H1 (cell line): ENCODE measurements around the gene SPI1. TPM values are rescaled to one million over a fixed set of nuclear protein-coding genes. Genes with fewer than 3 reads are reported as not detected.

ENCODE experiments used
- ASH2L ChIP-seq: fragments of 200-600, 300-600 bp; sonication (generic); IDR thresholded peaks from one replicate; pipeline ENCODE4 v1.7.1; 2017; ENCODE audit warnings: low read length
- ATF2 ChIP-seq: IDR thresholded peaks from 2 replicates; pipeline ENCODE4 v1.6.1; 2012; ENCODE audit warnings: low read length, inconsistent platforms
- BACH1 ChIP-seq: IDR thresholded peaks from 2 replicates; pipeline ENCODE4 v1.6.1; 2012; ENCODE audit warnings: low read length, improper control_type of control experiment
- BRCA1 ChIP-seq: IDR thresholded peaks from 2 replicates; pipeline ENCODE4 v1.6.1; 2012; ENCODE audit warnings: low read depth, low read length, improper control_type of control experiment
- CEBPB ChIP-seq: IDR thresholded peaks from 2 replicates; pipeline ENCODE4 v1.6.1; 2012; ENCODE audit warnings: low read depth, low read length
- CREB1 ChIP-seq: IDR thresholded peaks from 2 replicates; pipeline ENCODE4 v1.6.1; 2012; ENCODE audit warnings: inconsistent platforms
- CTCF ChIP-seq, 3 experiments: IDR thresholded peaks; 1 replicate in 2 of 3; 2 replicates in 1 of 3; pipeline versions ENCODE4 v1.5.1 to v1.6.1; 2011; ENCODE audit warnings: low read length in 3 of 3, mild to moderate bottlenecking in 3 of 3, inconsistent platforms in 2 of 3, low read depth in 1 of 3, moderate library complexity in 1 of 3; ENCODE audit not compliant: insufficient read depth in 1 of 3; ENCODE audit errors: control extremely low read depth in 1 of 3
- EGR1 ChIP-seq: IDR thresholded peaks from 2 replicates; pipeline ENCODE4 v1.6.1; 2011; ENCODE audit warnings: low read depth, low read length, borderline replicate concordance
- FOSL1 ChIP-seq: IDR thresholded peaks from 2 replicates; pipeline ENCODE4 v1.6.1; 2011; ENCODE audit warnings: mild to moderate bottlenecking, low read depth, low read length, moderate library complexity; ENCODE audit not compliant: insufficient read depth
- GTF2F1 ChIP-seq: IDR thresholded peaks from 2 replicates; pipeline ENCODE4 v1.6.1; 2012; ENCODE audit warnings: low read depth, low read length, improper control_type of control experiment, borderline replicate concordance
- JUN ChIP-seq: IDR thresholded peaks from 2 replicates; pipeline ENCODE4 v1.6.1; 2011; ENCODE audit warnings: low read depth, mild to moderate bottlenecking, improper control_type of control experiment, low read length
- KDM5A ChIP-seq: fragments of 200-600 bp; IDR thresholded peaks from 2 replicates; pipeline ENCODE4 v1.7.1; 2012; ENCODE audit warnings: mild to moderate bottlenecking, low read length, inconsistent platforms, mixed read lengths
- MAX ChIP-seq: IDR thresholded peaks from 2 replicates; pipeline ENCODE4 v1.6.1; 2012; ENCODE audit warnings: inconsistent platforms
- POLR2A ChIP-seq, 2 experiments: IDR thresholded peaks; 1 replicate in 1 of 2; 2 replicates in 1 of 2; pipeline ENCODE4 v1.6.1; 2011; ENCODE audit warnings: low read depth in 2 of 2, low read length in 2 of 2, mild to moderate bottlenecking in 2 of 2; ENCODE audit errors: control extremely low read depth in 1 of 2
- POLR2AphosphoS5 ChIP-seq: IDR thresholded peaks from 2 replicates; pipeline ENCODE4 v1.6.1; 2011; ENCODE audit warnings: low read depth, low read length
- RAD21 ChIP-seq, 2 experiments: IDR thresholded peaks in 1 of 2; conservative IDR thresholded peaks in 1 of 2; 2 replicates each; pipeline ENCODE4 v1.6.1; 2011; ENCODE audit warnings: low read depth in 2 of 2, low read length in 2 of 2, improper control_type of control experiment in 1 of 2, inconsistent platforms in 1 of 2, mild to moderate bottlenecking in 1 of 2, moderate library complexity in 1 of 2
- SAP30 ChIP-seq: fragments of 300-600 bp; sonication (generic); IDR thresholded peaks from 2 replicates; pipeline ENCODE4 v1.7.1; 2012; ENCODE audit warnings: low read length, moderate library complexity, mild to moderate bottlenecking, inconsistent platforms; ENCODE audit not compliant: insufficient read depth, insufficient replicate concordance
- SP2 ChIP-seq: IDR thresholded peaks from 2 replicates; pipeline ENCODE4 v1.6.1; 2012; ENCODE audit warnings: mild to moderate bottlenecking, low read length, inconsistent platforms
- TAF7 ChIP-seq: optimal IDR thresholded peaks from 2 replicates; pipeline ENCODE3; 2011; ENCODE audit warnings: low read depth, mild to moderate bottlenecking, inconsistent platforms, low read length, moderate library complexity, borderline replicate concordance
- YY1 ChIP-seq: IDR thresholded peaks from 2 replicates; pipeline ENCODE4 v1.6.1; 2011; ENCODE audit warnings: low read depth, mild to moderate bottlenecking, low read length
- polyA plus RNA-seq, 7 experiments: library from polyadenylated mRNA; depleted of rRNA in 3 of 7; stranded (reverse) in 5 of 7; unstranded in 2 of 7; fragments of >200 nt in 5 of 7; fragments of 200-250 nt in 2 of 7; gene quantifications; 1 replicate in 5 of 7; 2 replicates in 1 of 7; 4 replicates in 1 of 7; pipeline versions ENCODE4 v1.2.1 to v1.2.3, GENCODE V29; 2011 to 2013; ENCODE audit warnings: missing spikeins in 2 of 7, mixed read lengths in 2 of 7
- total RNA-seq: library from RNA; stranded (reverse); fragmentation: NEBNext Ultra II Directional; extraction: Animal tissue kit (Norgen Biotek cat#: 25700); gene quantifications from 2 replicates; pipeline ENCODE4 v1.2.1, GENCODE V29; 2021

SPI1 gene
- total and polyA plus RNA-seq, 2 of the 8 experiments (the other 6 are each of a cell fraction or from before 2014, with no cell fraction given), result 0.12 TPM; not detected in 1

GRCh38 chr11:47407746-47408590 lies 29.6 kb upstream of the SPI1 start, which contains the start of gene SLC39A13 (continued):
- TF ChIP-seq BACH1 (no peak; the same call in 1 of the 2 replicates), BRCA1 (no peak), POLR2AphosphoS5 (peak; percentile 92), CTCF (IDR thresholded peaks at IDR 0.05; ENCODE audit: control extremely low read depth in 1 of 3, insufficient read depth in 1 of 3, low read depth in 1 of 3, low read length in 3 of 3) (peak; percentile 74 to 86 (median 86)), KDM5A (no peak), YY1 (peak; percentile 32; the same call in 1 of the 2 replicates), CEBPB (no peak), RAD21 (IDR thresholded peaks at IDR 0.05 in 1 of 2, conservative IDR thresholded peaks at IDR 0.05 in 1 of 2; ENCODE audit: low read depth in 2 of 2, low read length in 2 of 2) (peak; percentile 70 to 75), GTF2F1 (peak; percentile 38; the same call in 1 of the 2 replicates), ATF2 (0 out of 2 replicates have a peak, but pooled peaks have one; percentile 25), ASH2L (peak; percentile 93), JUN (0 out of 2 replicates have a peak, but pooled peaks have one; percentile 13), MAX (peak; percentile 67), TAF7 (peak; percentile 78), SP2 (no peak), CREB1 (peak; percentile 92), FOSL1 (0 out of 2 replicates have a peak, but pooled peaks have one; percentile 16), SAP30 (no peak), EGR1 (peak; percentile 57; the same call in 1 of the 2 replicates), POLR2A (IDR thresholded peaks at IDR 0.05; ENCODE audit: control extremely low read depth in 1 of 2, low read depth in 2 of 2, low read length in 2 of 2) (peak; percentile 63 to 91)
